ENCODE results near the gene FAM131A.

DNA sequence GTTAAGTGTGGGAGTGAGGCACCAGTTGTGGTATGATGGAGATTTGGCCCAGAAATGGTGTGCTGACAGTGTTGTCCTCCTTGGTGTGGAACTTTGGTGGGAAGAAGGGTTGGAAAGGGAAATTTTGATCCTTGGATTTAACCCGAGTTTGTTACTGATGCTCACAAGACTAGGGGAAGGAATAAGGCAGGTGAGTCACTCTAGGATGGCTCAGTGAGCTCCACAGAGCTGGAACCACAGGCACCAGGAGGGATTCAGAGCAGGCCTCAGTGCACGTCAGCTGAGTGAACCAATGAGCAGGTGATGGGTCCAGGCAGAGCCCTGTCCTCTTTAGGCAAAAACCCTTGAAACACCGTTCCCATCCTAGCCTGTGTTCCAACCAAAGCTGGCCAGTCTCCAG, 53.9 kb downstream of the FAM131A start:
- TF ChIP-seq, protein P1, sequence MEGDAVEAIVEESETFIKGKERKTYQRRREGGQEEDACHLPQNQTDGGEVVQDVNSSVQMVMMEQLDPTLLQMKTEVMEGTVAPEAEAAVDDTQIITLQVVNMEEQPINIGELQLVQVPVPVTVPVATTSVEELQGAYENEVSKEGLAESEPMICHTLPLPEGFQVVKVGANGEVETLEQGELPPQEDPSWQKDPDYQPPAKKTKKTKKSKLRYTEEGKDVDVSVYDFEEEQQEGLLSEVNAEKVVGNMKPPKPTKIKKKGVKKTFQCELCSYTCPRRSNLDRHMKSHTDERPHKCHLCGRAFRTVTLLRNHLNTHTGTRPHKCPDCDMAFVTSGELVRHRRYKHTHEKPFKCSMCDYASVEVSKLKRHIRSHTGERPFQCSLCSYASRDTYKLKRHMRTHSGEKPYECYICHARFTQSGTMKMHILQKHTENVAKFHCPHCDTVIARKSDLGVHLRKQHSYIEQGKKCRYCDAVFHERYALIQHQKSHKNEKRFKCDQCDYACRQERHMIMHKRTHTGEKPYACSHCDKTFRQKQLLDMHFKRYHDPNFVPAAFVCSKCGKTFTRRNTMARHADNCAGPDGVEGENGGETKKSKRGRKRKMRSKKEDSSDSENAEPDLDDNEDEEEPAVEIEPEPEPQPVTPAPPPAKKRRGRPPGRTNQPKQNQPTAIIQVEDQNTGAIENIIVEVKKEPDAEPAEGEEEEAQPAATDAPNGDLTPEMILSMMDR (IDR thresholded peaks at IDR 0.05): no peak
- TF ChIP-seq POLR2A (IDR thresholded peaks at IDR 0.05): no peak

Measured in right lobe of liver (tissue), 4 donors.